ENCODE data around the gene CNTN1. TPM values are rescaled to one million over a fixed set of nuclear protein-coding genes. Genes with fewer than 3 reads are reported as not detected.

Gene CNTN1
- total and polyA plus RNA-seq, 10 of the 15 experiments (the other 5 are each of a cell fraction or from before 2014, with no cell fraction given): 0.06 to 0.14 TPM; not detected in 8

GRCh38 chr12:40976546-40976945, 284.3 kb downstream of the CNTN1 start (continued):
- no peak for TF ChIP-seq ZNF687 (IDR thresholded peaks at IDR 0.05)

- RAD21 ChIA-PET (ENCODE audit: unreplicated experiment): no interaction called here
- DNase-seq (ENCODE audit: low read depth, low spot score) (no peak), FAIRE-seq (no peak), ATAC-seq (no peak)
- Histone ChIP-seq H4K20me1 (ENCODE audit: control insufficient read depth, insufficient read depth) (no peaks in the 10 kb centered on the region), H3K27me3 (replicated peaks in 1 of 2; ENCODE audit: control insufficient read depth in 2 of 2, insufficient read depth in 2 of 2, low read length in 1 of 2) (no peaks in the 10 kb centered on the region), H3K9me3 (replicated peaks; ENCODE audit: control insufficient read depth, insufficient read depth, low read length) (no peaks in the 10 kb centered on the region), H3K79me2 (ENCODE audit: control insufficient read depth, insufficient read depth, low read length) (no peaks in the 10 kb centered on the region), H2AFZ (ENCODE audit: control insufficient read depth, low read depth, low read length) (no peak overlapping the region), H3K4me3 (no peak overlapping the region), H3K4me1 (ENCODE audit: control insufficient read depth, insufficient read depth, low read length) (no peaks in the 10 kb centered on the region), H3K9ac (ENCODE audit: control insufficient read depth, insufficient read depth, low read length) (no peak overlapping the region), H3K36me3 (ENCODE audit: control insufficient read depth in 2 of 2, insufficient read depth in 2 of 2, low read length in 1 of 2) (no peaks in the 10 kb centered on the region), H3K27ac (ENCODE audit: control insufficient read depth, insufficient read depth) (no peak overlapping the region), H3K4me2 (ENCODE audit: control insufficient read depth, insufficient read depth) (no peak overlapping the region)
- in situ Hi-C loops (cut with MboI) (no loop called here), intact Hi-C loops (cut with micrococcal nuclease; ENCODE audit: unreplicated experiment) (no loop called here)
- no TSS peak for BruUV-seq (replicated peaks)
- CTCF ChIA-PET: no interaction called here
- POLR2A ChIA-PET: no interaction called here
- TF ChIP-seq ASH2L (IDR thresholded peaks at IDR 0.05; ENCODE audit: borderline replicate concordance, low read depth): no peak
- TF ChIP-seq SIN3A (IDR thresholded peaks at IDR 0.05; ENCODE audit: low read depth, low read length): no peak
- TF ChIP-seq ZNF592 (IDR thresholded peaks at IDR 0.05): no peak
- TF ChIP-seq HDGF (IDR thresholded peaks at IDR 0.05): no peak
- no peak for TF ChIP-seq ESRRA (IDR thresholded peaks at IDR 0.05; ENCODE audit: low read length)
- TF ChIP-seq NFYA (IDR thresholded peaks at IDR 0.05; ENCODE audit: borderline replicate concordance, low read depth, low read length): no peak
- TF ChIP-seq ZNF217 (IDR thresholded peaks at IDR 0.05): no peak
- no peak for TF ChIP-seq SIX5 (IDR thresholded peaks at IDR 0.05; ENCODE audit: low read depth, low read length, severe bottlenecking)
- no peak for TF ChIP-seq SMC3 (IDR thresholded peaks at IDR 0.05; ENCODE audit: borderline replicate concordance, low read length)
- SMC1A ChIA-PET (ENCODE audit: uncharacterized antibody, unreplicated experiment): no interaction called here
Measured at GRCh38 chr12:40980427-40980961, 288.3 kb downstream of the CNTN1 start.
